GM12878 (cell line): ENCODE data around the gene HOXA2. TPM values are rescaled to one million over a fixed set of nuclear protein-coding genes. Genes with fewer than 3 reads are reported as not detected.

Source experiments
- ATAC-seq: fragments of 200-7000 bp; cut with Tn5 transposase; 3 replicates; pipeline ENCODE4 v1.9.1; 2020; ENCODE audit warnings: mild to moderate bottlenecking, moderate library complexity
- BruUV-seq: library from RNA; stranded (reverse); fragments of 400-500 nt; replicated peaks from 2 replicates; lab custom pipeline; 2021; lab: Mats Ljungman, UMichigan
- CTCF ChIA-PET: fragments of 300-600 bp; sonication (Branson Sonifier 250); formaldehyde crosslinking; extraction: SDS; loops from one replicate; lab custom pipeline; 2021; ENCODE audit warnings: inconsistent platforms; lab: Yijun Ruan, JAX
- POLR2A ChIA-PET: fragments of 350-600 bp; formaldehyde crosslinking; extraction: SDS; loops from one replicate; lab custom pipeline; 2021; ENCODE audit warnings: inconsistent platforms; lab: Charles Lee
- RAD21 ChIA-PET: fragments of 300-600 bp; sonication (Branson Sonifier 250); formaldehyde crosslinking; loops from one replicate; lab custom pipeline; 2023; ENCODE audit warnings: antibody characterized with exemption; ENCODE audit not compliant: unreplicated experiment; lab: Charles Lee
- SMC1A ChIA-PET: fragments of 300-600 bp; sonication (Branson Sonifier 250); formaldehyde crosslinking; loops from one replicate; lab custom pipeline; 2023; ENCODE audit not compliant: unreplicated experiment, uncharacterized antibody; lab: Charles Lee
- DNase-seq: peaks from one replicate; pipeline ENCODE4 v3.0.0-alpha.2; 2011; ENCODE audit warnings: low read depth, low spot score
- FAIRE-seq: peaks from 3 replicates; lab custom pipeline; 2011; peaks lifted over from hg19 to GRCh38; lab: Jason Lieb, UNC
- H2AFZ ChIP-seq: 2 replicates; pipeline ENCODE4 v1.6.0; 2011; ENCODE audit warnings: low read depth, low read length, control low read depth; ENCODE audit not compliant: control insufficient read depth
- H3K27ac ChIP-seq: 2 replicates; pipeline ENCODE4 v1.5.1; 2011; ENCODE audit warnings: control low read depth; ENCODE audit not compliant: control insufficient read depth, insufficient read depth
- H3K27me3 ChIP-seq, 2 experiments: replicated peaks in 1 of 2; 2 replicates each; pipeline versions ENCODE4 v1.6.0 to v1.6.1; 2011; ENCODE audit warnings: low read length in 1 of 2; ENCODE audit not compliant: control insufficient read depth in 2 of 2, insufficient read depth in 2 of 2
- H3K36me3 ChIP-seq, 2 experiments: 2 replicates each; pipeline ENCODE4 v1.5.1; 2011; ENCODE audit warnings: low read length in 1 of 2; ENCODE audit not compliant: control insufficient read depth in 2 of 2, insufficient read depth in 2 of 2
- H3K4me1 ChIP-seq: 2 replicates; pipeline ENCODE4 v1.6.1; 2011; ENCODE audit warnings: mild to moderate bottlenecking, low read length, moderate library complexity, mixed read lengths; ENCODE audit not compliant: control insufficient read depth, insufficient read depth
- H3K4me2 ChIP-seq: 2 replicates; pipeline ENCODE4 v1.6.0; 2011; ENCODE audit warnings: control low read depth; ENCODE audit not compliant: control insufficient read depth, insufficient read depth
- H3K4me3 ChIP-seq: fragments of 200-600 bp; sonication (generic); 2 replicates; pipeline ENCODE4 v1.5.1; 2016
- H3K79me2 ChIP-seq: 2 replicates; pipeline ENCODE4 v1.6.0; 2011; ENCODE audit warnings: low read length; ENCODE audit not compliant: control insufficient read depth, insufficient read depth
- H3K9ac ChIP-seq: 2 replicates; pipeline ENCODE4 v1.8.0; 2011; ENCODE audit warnings: low read length, control low read depth, mixed read lengths; ENCODE audit not compliant: control insufficient read depth, insufficient read depth
- H3K9me3 ChIP-seq: replicated peaks from 3 replicates; pipeline ENCODE4 v1.5.1; 2011; ENCODE audit warnings: mild to moderate bottlenecking, low read length; ENCODE audit not compliant: control insufficient read depth, insufficient read depth
- H4K20me1 ChIP-seq: 2 replicates; pipeline ENCODE4 v1.6.0; 2011; ENCODE audit not compliant: control insufficient read depth, insufficient read depth
- CREB1 ChIP-seq: IDR thresholded peaks from 2 replicates; pipeline ENCODE4 v1.6.1; 2012; ENCODE audit warnings: low read depth, mild to moderate bottlenecking, inconsistent platforms
- IRF4 ChIP-seq: IDR thresholded peaks from 2 replicates; pipeline ENCODE4 v1.6.1; 2011; ENCODE audit warnings: low read depth, low read length
- JUNB ChIP-seq: IDR thresholded peaks from 2 replicates; pipeline ENCODE4 v1.6.1; 2016; ENCODE audit warnings: antibody characterized with exemption, mild to moderate bottlenecking
- NFXL1 ChIP-seq: fragments of 450-650 bp; IDR thresholded peaks from 2 replicates; pipeline ENCODE4 v1.6.1; 2017; ENCODE audit warnings: antibody characterized with exemption, mild to moderate bottlenecking, borderline replicate concordance
- RAD21 ChIP-seq: IDR thresholded peaks from 2 replicates; pipeline ENCODE4 v1.6.1; 2011; ENCODE audit warnings: mild to moderate bottlenecking, low read depth, low read length, moderate library complexity; ENCODE audit not compliant: insufficient read depth
- RBBP5 ChIP-seq: fragments of 200-600 bp; sonication (generic); conservative IDR thresholded peaks from 2 replicates; pipeline ENCODE4 v1.6.1; 2016
- USF2 ChIP-seq: IDR thresholded peaks from 2 replicates; pipeline ENCODE4 v1.6.1; 2011; ENCODE audit warnings: low read depth, low read length, improper control_type of control experiment, borderline replicate concordance
- WGBS: methylation state at CpG from one replicate; pipeline ENCODE4 v1.1.6; 2016; ENCODE audit warnings: low lambda C conversion rate; ENCODE audit not compliant: insufficient replicate concordance, insufficient coverage; ENCODE audit errors: missing lambda C conversion rate; 5-methylcytosine and 5-hydroxymethylcytosine counted together
- in situ Hi-C: fragments of 300-500 bp; cut with MboI; formaldehyde crosslinking; loops from 9 replicates; pipeline ENCODE4 v1.14.3; 2018; ENCODE audit warnings: mixed read lengths
- intact Hi-C: fragments of 100-400 bp; cut with micrococcal nuclease; formaldehyde crosslinking; loops from one replicate; pipeline ENCODE4 v1.14.2; 2022; ENCODE audit not compliant: unreplicated experiment
- polyA plus RNA-seq, 11 experiments: library from polyadenylated mRNA; depleted of rRNA in 4 of 11; unstranded in 6 of 11; stranded (reverse) in 5 of 11; fragments of >200 nt; fragmentation: Nextera tagmentation in 4 of 11; fragmentation: Illumina TruSeq in 1 of 11; extraction: Ambion mirVana in 4 of 11; extraction: Trizol in 1 of 11; gene quantifications; 1 replicate in 1 of 11; 2 replicates in 10 of 11; pipeline versions ENCODE4 v1.2.1 to v1.2.3, GENCODE V29; 2011 to 2016; ENCODE audit warnings: inconsistent platforms in 2 of 11, missing spikeins in 2 of 11, low read depth in 1 of 11
- total RNA-seq, 4 experiments: library from RNA; depleted of rRNA in 3 of 4; stranded (reverse); fragments of >200 nt in 3 of 4; fragmentation: Illumina TruSeq in 1 of 4; extraction: Trizol in 1 of 4; gene quantifications; 2 replicates each; pipeline versions ENCODE4 v1.2.1 to v1.2.3, GENCODE V29; 2013 to 2021

HOXA2 gene
- total and polyA plus RNA-seq, 10 of the 15 experiments (the other 5 are each of a cell fraction or from before 2014, with no cell fraction given), result not detected

- ChIA-PET RAD21 (no interaction called here), SMC1A (interaction anchor here (1.0 kb wide), 1 partner anchor 22 kb away, joined by 3 read pairs; no protein-coding TSS in a partner anchor), POLR2A (no interaction called here), CTCF (interaction anchor here (0.9 kb wide), 1 partner anchor 21 kb away, joined by 4 read pairs; no protein-coding TSS in a partner anchor)
- Histone ChIP-seq H3K9ac (no peak overlapping the region), H3K79me2 (no peaks in the 10 kb centered on the region), H3K27ac (no peak overlapping the region), H3K9me3 (no peaks in the 10 kb centered on the region; the same call in 2 of the 3 replicates), H3K4me2 (no peak overlapping the region), H2AFZ (no peak overlapping the region), H3K4me3 (no peak overlapping the region), H4K20me1 (no peaks in the 10 kb centered on the region), H3K4me1 (no peaks in the 10 kb centered on the region), H3K36me3 (no peaks in the 10 kb centered on the region), H3K27me3 (peaks cover 0 to 2% of the 10 kb centered on the region in 2 experiments; a peak in 2 of 4 replicates)
- 92% methylated on average over 28 of the region's 28 CpGs for WGBS
- in situ Hi-C loops (no loop called here), intact Hi-C loops (no loop called here)
- ATAC-seq (no peak), FAIRE-seq (no peak), DNase-seq (no peak)
- no TSS peak for BruUV-seq
- TF ChIP-seq JUNB, result no peak
- TF ChIP-seq USF2, result no peak
- TF ChIP-seq NFXL1, result no peak
- TF ChIP-seq IRF4, result no peak
- TF ChIP-seq CREB1, result no peak
- no peak for TF ChIP-seq RAD21
- no peak for TF ChIP-seq RBBP5
These were observed 26.6 kb upstream of the HOXA2 start for GRCh38 chr7:27128776-27129728.
